ENCODE results near the gene ACP3. TPM values are rescaled to one million over a fixed set of nuclear protein-coding genes. Genes with fewer than 3 reads are reported as not detected.

ACP3 gene
- total and polyA plus RNA-seq, 9 of the 15 experiments (the other 6 are each of a cell fraction or from before 2014, with no cell fraction given) = 0.08 to 1.1 (median 0.21) TPM

GRCh38 chr3:132283440-132283839 lies 33.8 kb upstream of the ACP3 start:
- Histone ChIP-seq H3K36me3 (ENCODE audit: control insufficient read depth, insufficient read depth, low read length) (no peaks in the 10 kb centered on the region), H3K4me2 (ENCODE audit: insufficient read depth, low read length) (no peak overlapping the region), H3K27me3 (ENCODE audit: control insufficient read depth in 2 of 2, insufficient read depth in 2 of 2, low read length in 2 of 2) (no peaks in the 10 kb centered on the region; a peak in 1 of 5 replicates), H3K4me3 (no peak overlapping the region), H3K9me1 (ENCODE audit: control insufficient read depth, insufficient read depth, low read length) (no peaks in the 10 kb centered on the region), H3K9ac (ENCODE audit: insufficient read depth in 1 of 2, low read depth in 2 of 2, low read length in 2 of 2) (no peak overlapping the region), H2AFZ (ENCODE audit: low read depth, low read length) (no peak overlapping the region; the same call in 1 of the 2 replicates), H3K79me2 (ENCODE audit: control insufficient read depth, insufficient read depth, low read length) (no peaks in the 10 kb centered on the region), H3K9me3 (replicated peaks; ENCODE audit: control insufficient read depth, insufficient read depth, low read depth, low read length) (no peaks in the 10 kb centered on the region), H3K4me1 (replicated peaks in 1 of 2; ENCODE audit: control insufficient read depth in 2 of 2, insufficient read depth in 2 of 2, low read length in 2 of 2) (peaks cover 0 to 3% of the 10 kb centered on the region in 2 experiments; a peak in 2 of 5 replicates), H4K20me1 (replicated peaks; ENCODE audit: control insufficient read depth, insufficient read depth, low read length) (no peaks in the 10 kb centered on the region), H3K27ac (ENCODE audit: extremely low read depth, low read depth, low read length) (no peak overlapping the region)
- TF ChIP-seq ZNF217 (CRISPR knock-in tag; IDR thresholded peaks at IDR 0.05) (no peak), SPI1 (IDR thresholded peaks at IDR 0.05; ENCODE audit: borderline replicate concordance, low read depth, low read length) (peak; percentile 52; the same call in 1 of the 2 replicates), TSC22D4 (tag; IDR thresholded peaks at IDR 0.05) (no peak), BACH1 (tag; IDR thresholded peaks at IDR 0.05) (no peak)
- TF ChIP-seq, protein P1, sequence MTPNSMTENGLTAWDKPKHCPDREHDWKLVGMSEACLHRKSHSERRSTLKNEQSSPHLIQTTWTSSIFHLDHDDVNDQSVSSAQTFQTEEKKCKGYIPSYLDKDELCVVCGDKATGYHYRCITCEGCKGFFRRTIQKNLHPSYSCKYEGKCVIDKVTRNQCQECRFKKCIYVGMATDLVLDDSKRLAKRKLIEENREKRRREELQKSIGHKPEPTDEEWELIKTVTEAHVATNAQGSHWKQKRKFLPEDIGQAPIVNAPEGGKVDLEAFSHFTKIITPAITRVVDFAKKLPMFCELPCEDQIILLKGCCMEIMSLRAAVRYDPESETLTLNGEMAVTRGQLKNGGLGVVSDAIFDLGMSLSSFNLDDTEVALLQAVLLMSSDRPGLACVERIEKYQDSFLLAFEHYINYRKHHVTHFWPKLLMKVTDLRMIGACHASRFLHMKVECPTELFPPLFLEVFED (CRISPR knock-in tag; conservative IDR thresholded peaks at IDR 0.05) = no peak
- 11% methylated on average over 1 of the region's 1 CpG for WGBS (ENCODE audit: insufficient coverage, low coverage, missing lambda C conversion rate)
- DNase-seq (ENCODE audit: extremely low read depth in 1 of 4, low spot score in 3 of 4) = no peak
- no peak for ATAC-seq
- intact Hi-C loops (cut with micrococcal nuclease) (no loop called here), in situ Hi-C loops (cut with MboI) (no loop called here)
- no TSS peak for BruUV-seq (replicated peaks)
- CTCF ChIA-PET (ENCODE audit: low intra/inter-chr PET ratio) = no interaction called here
- POLR2A ChIA-PET = interaction anchor here (0.9 kb wide), 1 partner anchor 9 kb away, joined by 3 read pairs; no protein-coding TSS in a partner anchor
- no peak for FAIRE-seq

Data from K562 (cell line).